Measurements from ENCODE around the gene FRMD8. TPM values are rescaled to one million over a fixed set of nuclear protein-coding genes. Genes with fewer than 3 reads are reported as not detected.

Gene FRMD8
- 23.5 to 26.4 TPM (median 25.0 TPM) in 3 replicates for total RNA-seq

GRCh38 chr11:65386307-65387140, at the start of gene FRMD8:
TSS of gene FRMD8 (plus strand) at chr11:65386637. CDS start at chr11:65387037, 400 bp downstream.
- peaks cover 64% of the 10 kb centered on the region for H3K4me1 Mint-ChIP-seq
- no peaks in the 10 kb centered on the region for H3K27me3 Mint-ChIP-seq (ENCODE audit: low read depth)
- H3K27ac Mint-ChIP-seq, result peak within 1 kb of the TSS; percentile 80
- no peak for TF ChIP-seq CTCF (IDR thresholded peaks at IDR 0.05; ENCODE audit: unreplicated experiment)
- peak within 1 kb of the TSS; percentile 83 for H3K4me3 Mint-ChIP-seq
- no peaks in the 10 kb centered on the region for H3K36me3 Mint-ChIP-seq
- no peaks in the 10 kb centered on the region for H3K9me3 Mint-ChIP-seq
- DNase-seq (ENCODE audit: low spot score in 2 of 2, unreplicated experiment in 2 of 2), result peak; percentile 82 to 89

- Mint-ChIP-seq H3K9me3 (no peaks in the 10 kb centered on the region), H3K4me3 (no peak overlapping the region), H3K36me3 (peaks cover 12% of the 10 kb centered on the region), H3K27me3 (ENCODE audit: low read depth) (no peaks in the 10 kb centered on the region), H3K4me1 (peaks cover 17% of the 10 kb centered on the region), H3K27ac (no peak overlapping the region)
- TF ChIP-seq CTCF (IDR thresholded peaks at IDR 0.05; ENCODE audit: unreplicated experiment), result no peak
- DNase-seq (ENCODE audit: low spot score in 2 of 2, unreplicated experiment in 2 of 2), result no peak
These were observed 47.8 kb upstream of the FRMD8 start for GRCh38 chr11:65338676-65339075.

- Mint-ChIP-seq H3K9me3 (no peaks in the 10 kb centered on the region), H3K36me3 (peaks cover 20% of the 10 kb centered on the region), H3K27ac (no peak overlapping the region), H3K27me3 (ENCODE audit: low read depth) (no peaks in the 10 kb centered on the region), H3K4me3 (no peak overlapping the region), H3K4me1 (peaks cover 6% of the 10 kb centered on the region)
- no peak for TF ChIP-seq CTCF (IDR thresholded peaks at IDR 0.05; ENCODE audit: unreplicated experiment)
- no peak for DNase-seq (ENCODE audit: low spot score in 2 of 2, unreplicated experiment in 2 of 2)
These were observed 46.2 kb upstream of the FRMD8 start for GRCh38 chr11:65340226-65340625.

GRCh38 chr11:65341856-65342255, 44.6 kb upstream of the FRMD8 start:
- Mint-ChIP-seq H3K27me3 (ENCODE audit: low read depth) (no peaks in the 10 kb centered on the region), H3K4me3 (no peak overlapping the region), H3K9me3 (no peaks in the 10 kb centered on the region), H3K36me3 (peaks cover 30% of the 10 kb centered on the region), H3K4me1 (no peaks in the 10 kb centered on the region), H3K27ac (no peak overlapping the region)
- no peak for DNase-seq (ENCODE audit: low spot score in 2 of 2, unreplicated experiment in 2 of 2)
- no peak for TF ChIP-seq CTCF (IDR thresholded peaks at IDR 0.05; ENCODE audit: unreplicated experiment)

GRCh38 chr11:65351511-65351910, 34.9 kb upstream of the FRMD8 start:
- Mint-ChIP-seq H3K27ac (no peak overlapping the region), H3K4me1 (peaks cover 17% of the 10 kb centered on the region), H3K27me3 (ENCODE audit: low read depth) (peaks cover 10% of the 10 kb centered on the region), H3K36me3 (peaks cover 21% of the 10 kb centered on the region), H3K9me3 (no peaks in the 10 kb centered on the region), H3K4me3 (no peak overlapping the region)
- TF ChIP-seq CTCF (IDR thresholded peaks at IDR 0.05; ENCODE audit: unreplicated experiment), result no peak
- DNase-seq (ENCODE audit: low spot score in 2 of 2, unreplicated experiment in 2 of 2), result no peak
